GM21447 (cell line): ENCODE data around the gene PCDHGB3.
"Not testable (repeated sequence)": the region's sequence is repeated elsewhere in the genome, so short reads cannot be mapped to it uniquely, and the experiment has no call there.

Experiments
- ATAC-seq: cut with Tn5 transposase; IDR thresholded peaks from one replicate; pipeline ENCODE4 v1.9.1; 2021; ENCODE audit not compliant: unreplicated experiment

The PCDHGB3 gene

GRCh38 chr5:141369994-141370848 lies at the start of gene PCDHGB3:
Gene PCDHGB3 (plus strand): TSS chr5:141370242. CDS start chr5:141370395, 153 bp downstream.
- ATAC-seq, result no peak

DNA sequence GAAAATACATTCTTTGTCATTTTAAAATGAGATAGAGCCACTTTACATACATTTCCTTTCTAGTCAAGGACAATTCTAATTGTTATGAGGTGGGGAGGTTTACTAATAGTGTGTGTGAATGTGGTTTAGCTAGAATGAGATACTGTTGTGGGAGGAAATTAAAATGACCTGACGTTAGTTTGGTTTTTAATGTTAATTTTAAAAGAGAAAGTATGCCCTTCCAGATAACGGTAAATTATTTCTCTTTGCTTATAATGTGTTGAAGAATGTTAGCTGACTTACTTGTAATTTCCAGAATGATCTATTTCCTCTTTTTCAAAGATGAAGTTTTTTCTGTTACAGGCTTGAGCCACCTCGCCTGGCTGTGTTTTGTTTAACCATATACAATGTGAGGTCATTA lies 47.8 kb upstream of the PCDHGB3 start:
- no peak for ATAC-seq

- ATAC-seq, result peak; percentile 74
Measured at GRCh38 chr5:141326088-141326854, 43.8 kb upstream of the PCDHGB3 start.

DNA sequence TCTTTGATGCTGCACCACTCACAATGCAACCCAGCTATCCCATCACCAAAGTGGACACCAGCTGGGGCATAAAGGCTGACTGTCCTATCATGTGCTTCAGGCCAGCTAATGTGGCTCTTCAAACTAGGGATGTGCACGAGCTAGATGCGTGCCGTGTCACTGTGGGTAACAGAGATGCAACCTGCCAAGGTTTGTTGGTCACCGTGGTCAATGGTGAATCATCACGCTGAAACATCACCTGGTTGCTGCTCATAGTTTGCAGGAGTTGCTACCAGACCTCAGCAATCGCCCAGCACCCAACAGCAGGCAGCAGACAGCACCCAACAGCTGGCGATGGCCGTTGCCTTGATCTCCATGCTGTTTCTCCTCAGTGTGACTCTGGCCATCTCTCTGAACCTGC lies 41.8 kb upstream of the PCDHGB3 start:
- ATAC-seq, result no peak

DNA sequence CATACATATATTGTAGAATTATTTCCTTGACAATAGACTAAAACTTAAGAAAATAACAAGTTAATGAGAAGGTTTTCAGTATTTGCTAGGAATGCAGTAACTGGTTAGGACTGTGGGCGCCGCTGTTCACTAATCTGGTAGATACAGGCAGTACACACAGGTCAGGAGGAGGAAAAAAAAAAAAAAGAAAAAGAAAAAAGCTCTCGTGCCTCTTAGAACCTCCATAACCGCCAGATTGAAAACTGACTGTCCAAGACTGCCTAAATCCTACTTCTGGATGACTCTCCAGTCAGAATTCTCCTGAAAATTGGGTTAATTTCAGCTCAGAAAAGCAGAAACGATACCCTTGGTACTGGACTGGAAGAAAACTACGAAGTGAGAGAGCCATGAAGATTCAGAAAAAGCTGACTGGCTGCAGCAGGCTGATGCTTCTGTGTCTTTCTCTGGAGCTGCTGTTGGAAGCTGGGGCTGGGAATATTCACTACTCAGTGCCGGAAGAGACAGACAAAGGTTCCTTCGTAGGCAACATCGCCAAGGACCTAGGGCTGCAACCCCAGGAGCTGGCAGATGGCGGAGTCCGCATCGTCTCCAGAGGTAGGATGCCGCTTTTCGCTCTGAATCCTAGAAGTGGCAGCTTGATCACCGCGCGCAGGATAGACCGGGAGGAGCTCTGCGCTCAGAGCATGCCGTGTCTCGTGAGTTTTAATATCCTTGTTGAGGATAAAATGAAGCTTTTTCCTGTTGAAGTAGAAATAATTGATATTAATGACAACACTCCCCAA lies 39.6 kb upstream of the PCDHGB3 start, which contains the start of gene PCDHGA1:
TSS of gene PCDHGA1 (plus strand) at position 216 of the 782 bp plus-strand sequence.
- ATAC-seq, result no peak

- ATAC-seq, result not testable (repeated sequence)
Measured at GRCh38 chr5:141332571-141332970, 37.5 kb upstream of the PCDHGB3 start.

- ATAC-seq, result no peak
Measured at GRCh38 chr5:141338538-141339306, 31.3 kb upstream of the PCDHGB3 start, which contains the start of gene PCDHGA2. Gene PCDHGA2 (plus strand): TSS chr5:141338760.

- not testable (repeated sequence) for ATAC-seq
Measured at GRCh38 chr5:141340781-141341354, 29.2 kb upstream of the PCDHGB3 start.

GRCh38 chr5:141342773-141343172 lies 27.3 kb upstream of the PCDHGB3 start:
- ATAC-seq, result no peak

GRCh38 chr5:141343242-141343952 lies 26.6 kb upstream of the PCDHGB3 start, which contains the start of gene PCDHGA3:
Gene PCDHGA3 (plus strand): TSS chr5:141343829. CDS start chr5:141344034, 205 bp downstream.
- no peak for ATAC-seq

GRCh38 chr5:141343953-141344463 lies 26.0 kb upstream of the PCDHGB3 start:
- ATAC-seq, result no peak

GRCh38 chr5:141345327-141345726 lies 24.7 kb upstream of the PCDHGB3 start:
- ATAC-seq, result no peak

GRCh38 chr5:141346017-141346416 lies 24.0 kb upstream of the PCDHGB3 start:
- not testable (repeated sequence) for ATAC-seq

DNA sequence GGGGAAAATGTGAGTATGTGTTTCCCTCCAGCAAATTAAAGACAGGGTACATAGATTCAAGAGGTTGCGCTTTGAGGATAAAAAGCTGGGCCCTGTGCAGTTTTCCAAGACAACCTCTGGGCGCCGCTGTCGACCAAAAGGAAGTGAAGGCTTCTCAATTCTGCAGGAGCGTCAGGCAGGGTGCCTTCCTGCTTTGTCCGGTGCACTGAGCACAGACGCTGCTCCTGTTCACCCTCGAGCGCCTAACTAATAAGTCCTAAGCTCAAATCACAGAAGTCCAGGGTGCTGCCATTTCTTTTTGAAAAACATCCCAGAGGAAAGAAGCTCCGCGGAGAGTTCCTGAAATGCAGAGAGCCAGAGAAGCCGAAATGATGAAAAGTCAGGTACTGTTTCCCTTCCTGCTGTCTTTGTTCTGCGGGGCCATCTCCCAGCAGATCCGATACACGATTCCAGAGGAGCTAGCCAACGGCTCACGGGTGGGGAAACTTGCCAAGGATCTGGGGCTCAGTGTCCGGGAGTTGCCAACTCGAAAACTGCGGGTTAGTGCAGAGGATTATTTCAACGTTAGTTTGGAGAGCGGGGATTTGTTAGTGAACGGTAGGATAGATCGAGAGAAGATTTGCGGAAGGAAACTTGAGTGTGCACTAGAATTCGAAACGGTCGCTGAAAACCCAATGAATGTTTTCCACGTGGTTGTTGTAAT lies 20.0 kb upstream of the PCDHGB3 start, which contains the start of gene PCDHGB1:
TSS of gene PCDHGB1 (plus strand) at position 183 of the 703 bp plus-strand sequence. CDS start at position 345, 162 bp downstream.
- no peak for ATAC-seq

DNA sequence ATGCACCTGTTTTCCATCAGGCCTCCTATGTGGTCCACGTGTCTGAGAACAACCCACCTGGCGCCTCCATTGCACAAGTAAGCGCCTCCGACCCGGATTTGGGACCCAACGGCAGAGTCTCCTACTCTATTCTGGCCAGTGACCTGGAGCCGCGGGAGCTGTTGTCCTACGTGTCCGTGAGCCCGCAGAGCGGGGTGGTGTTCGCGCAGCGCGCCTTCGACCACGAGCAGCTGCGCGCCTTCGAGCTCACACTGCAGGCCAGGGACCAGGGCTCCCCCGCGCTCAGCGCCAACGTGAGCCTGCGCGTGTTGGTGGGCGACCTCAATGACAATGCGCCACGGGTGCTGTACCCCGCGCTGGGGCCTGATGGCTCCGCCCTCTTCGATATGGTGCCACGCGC lies 18.5 kb upstream of the PCDHGB3 start:
- no peak for ATAC-seq

- ATAC-seq, result no peak
Measured at GRCh38 chr5:141354900-141355469, 15.1 kb upstream of the PCDHGB3 start, which contains the start of gene PCDHGA4. Gene PCDHGA4 (plus strand): TSS chr5:141355021. CDS start chr5:141355108, 87 bp downstream.

DNA sequence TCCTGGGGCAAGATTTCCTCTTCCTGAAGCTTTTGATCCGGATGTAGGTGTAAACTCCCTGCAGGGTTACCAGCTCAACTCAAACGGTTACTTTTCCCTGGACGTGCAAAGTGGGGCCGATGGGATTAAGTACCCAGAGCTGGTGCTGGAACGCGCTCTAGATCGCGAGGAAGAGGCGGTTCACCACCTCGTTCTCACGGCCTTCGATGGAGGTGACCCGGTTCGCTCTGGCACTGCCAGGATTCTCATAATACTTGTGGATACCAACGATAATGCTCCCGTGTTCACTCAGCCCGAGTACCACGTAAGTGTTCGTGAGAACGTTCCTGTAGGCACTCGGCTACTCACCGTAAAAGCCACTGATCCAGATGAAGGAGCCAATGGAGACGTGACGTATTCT lies 14.4 kb upstream of the PCDHGB3 start:
- no peak for ATAC-seq

DNA sequence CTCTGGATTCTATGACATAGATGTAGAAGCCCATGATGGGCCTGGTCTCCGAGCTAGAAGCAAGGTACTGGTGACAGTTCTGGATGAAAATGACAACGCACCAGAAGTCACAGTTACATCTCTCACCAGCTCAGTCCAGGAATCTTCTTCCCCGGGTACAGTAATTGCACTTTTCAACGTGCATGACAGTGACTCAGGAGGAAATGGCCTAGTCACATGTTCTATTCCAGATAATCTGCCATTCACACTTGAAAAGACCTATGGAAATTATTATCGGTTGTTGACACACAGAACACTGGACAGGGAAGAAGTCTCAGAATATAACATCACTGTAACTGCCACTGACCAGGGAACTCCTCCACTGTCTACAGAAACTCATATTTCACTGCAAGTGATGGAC lies 13.9 kb upstream of the PCDHGB3 start:
- ATAC-seq, result no peak
